Esophagus muscularis mucosa (tissue), 3 donors: ENCODE results near the gene KIF15.

Experiments used
- POLR2A ChIP-seq: fragments of 450-650 bp; IDR thresholded peaks from one replicate; pipeline ENCODE4 v1.6.1; 2017; ENCODE audit warnings: antibody characterized with exemption, moderate library complexity, mild to moderate bottlenecking, low read depth
- TF ChIP-seq, protein P1 (sequence below), 3 experiments: fragments of 200-600 bp in 2 of 3; fragments of 450-650 bp in 1 of 3; sonication (generic) in 2 of 3; IDR thresholded peaks; one replicate each; pipeline ENCODE4 v1.5.1; 2017 to 2019; ENCODE audit warnings: antibody characterized with exemption in 3 of 3, mild to moderate bottlenecking in 2 of 3, moderate library complexity in 1 of 3

DNA sequence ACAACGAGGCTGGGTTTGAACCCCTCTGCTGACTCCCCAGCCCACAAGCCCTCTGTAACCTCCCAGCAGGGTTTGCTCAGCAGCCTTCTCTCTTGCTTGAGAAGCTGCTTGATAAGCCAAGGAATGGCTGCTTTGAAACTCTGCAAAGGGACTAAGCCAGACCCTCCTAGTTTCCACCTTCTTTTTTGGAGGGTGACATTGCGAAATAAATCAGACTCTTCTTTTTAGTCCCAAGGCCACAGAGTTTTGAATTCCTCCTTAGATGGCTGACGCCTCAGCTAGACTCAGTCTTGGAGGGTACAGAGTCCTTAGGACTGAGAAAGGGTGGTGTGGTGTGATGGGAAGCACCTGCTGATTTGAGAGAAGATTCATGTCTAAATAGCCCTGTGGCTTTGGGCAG lies 114.0 kb downstream of the KIF15 start:
- no peak for TF ChIP-seq POLR2A
- TF ChIP-seq, protein P1, sequence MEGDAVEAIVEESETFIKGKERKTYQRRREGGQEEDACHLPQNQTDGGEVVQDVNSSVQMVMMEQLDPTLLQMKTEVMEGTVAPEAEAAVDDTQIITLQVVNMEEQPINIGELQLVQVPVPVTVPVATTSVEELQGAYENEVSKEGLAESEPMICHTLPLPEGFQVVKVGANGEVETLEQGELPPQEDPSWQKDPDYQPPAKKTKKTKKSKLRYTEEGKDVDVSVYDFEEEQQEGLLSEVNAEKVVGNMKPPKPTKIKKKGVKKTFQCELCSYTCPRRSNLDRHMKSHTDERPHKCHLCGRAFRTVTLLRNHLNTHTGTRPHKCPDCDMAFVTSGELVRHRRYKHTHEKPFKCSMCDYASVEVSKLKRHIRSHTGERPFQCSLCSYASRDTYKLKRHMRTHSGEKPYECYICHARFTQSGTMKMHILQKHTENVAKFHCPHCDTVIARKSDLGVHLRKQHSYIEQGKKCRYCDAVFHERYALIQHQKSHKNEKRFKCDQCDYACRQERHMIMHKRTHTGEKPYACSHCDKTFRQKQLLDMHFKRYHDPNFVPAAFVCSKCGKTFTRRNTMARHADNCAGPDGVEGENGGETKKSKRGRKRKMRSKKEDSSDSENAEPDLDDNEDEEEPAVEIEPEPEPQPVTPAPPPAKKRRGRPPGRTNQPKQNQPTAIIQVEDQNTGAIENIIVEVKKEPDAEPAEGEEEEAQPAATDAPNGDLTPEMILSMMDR (IDR thresholded peaks at IDR 0.05) = no peak
